Measurements from ENCODE around the gene ISM2.

The ISM2 gene

GRCh38 chr14:77507762-77508161 is 9.1 kb upstream of the ISM2 start:
- no peak for DNase-seq (ENCODE audit: low read depth)

DNA sequence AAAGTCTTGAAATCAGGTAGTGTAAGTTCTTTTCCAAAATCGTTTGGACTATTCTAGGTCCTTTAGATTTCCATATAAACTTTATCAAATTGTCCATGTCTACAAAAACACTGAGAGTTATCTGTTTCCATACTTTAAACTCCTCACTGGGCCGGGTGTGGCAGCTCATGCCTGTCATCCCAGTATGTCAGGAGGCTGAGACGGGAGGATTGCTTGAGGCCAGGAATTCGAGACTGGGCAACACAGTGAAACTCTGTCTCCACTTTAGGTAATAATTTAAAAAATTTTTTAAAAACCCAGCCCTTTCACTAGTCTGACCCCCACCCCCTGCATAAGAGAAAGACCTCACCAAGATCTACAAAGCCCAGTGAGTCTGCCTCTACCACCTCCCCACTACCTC is 6.4 kb upstream of the ISM2 start:
- no peak for DNase-seq (ENCODE audit: low read depth)

GRCh38 chr14:77503138-77503537 is 4.5 kb upstream of the ISM2 start:
- DNase-seq (ENCODE audit: low read depth), result no peak

DNA sequence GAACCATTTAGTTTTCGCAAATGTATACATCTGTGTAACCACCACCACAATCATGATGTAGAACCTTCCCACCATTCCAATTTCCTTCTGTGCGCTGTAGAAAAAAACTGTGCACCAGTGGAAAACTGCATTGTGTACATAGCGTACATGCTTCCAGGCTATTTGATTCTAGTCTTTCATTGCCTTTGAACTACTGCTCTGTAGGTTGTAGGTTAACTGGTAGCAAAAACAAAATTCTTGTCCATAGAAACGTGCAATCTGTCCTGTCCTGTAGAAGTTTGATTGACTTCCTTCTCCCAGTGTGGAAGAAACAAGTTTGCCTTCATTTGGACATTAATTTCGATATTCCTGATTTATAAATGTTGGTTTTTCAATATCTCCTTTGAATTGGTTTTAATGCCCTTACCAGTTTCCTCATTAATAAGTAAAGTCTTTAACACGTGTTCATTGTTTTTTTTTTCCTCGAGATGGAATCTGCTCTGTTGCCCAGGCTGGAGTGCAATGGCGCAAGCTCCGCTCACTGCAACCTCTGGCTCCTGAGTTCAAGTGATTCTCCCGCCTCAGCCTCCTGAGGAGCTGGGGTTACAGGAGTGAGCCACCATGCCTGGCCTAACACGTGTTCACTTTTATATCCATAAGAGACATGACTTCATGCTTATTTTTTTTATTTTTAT is 3.6 kb upstream of the ISM2 start:
- DNase-seq (ENCODE audit: low read depth), result no peak

- DNase-seq (ENCODE audit: low read depth), result no peak
Observed at GRCh38 chr14:77498984-77499527, 440 bp upstream of the ISM2 start.

DNA sequence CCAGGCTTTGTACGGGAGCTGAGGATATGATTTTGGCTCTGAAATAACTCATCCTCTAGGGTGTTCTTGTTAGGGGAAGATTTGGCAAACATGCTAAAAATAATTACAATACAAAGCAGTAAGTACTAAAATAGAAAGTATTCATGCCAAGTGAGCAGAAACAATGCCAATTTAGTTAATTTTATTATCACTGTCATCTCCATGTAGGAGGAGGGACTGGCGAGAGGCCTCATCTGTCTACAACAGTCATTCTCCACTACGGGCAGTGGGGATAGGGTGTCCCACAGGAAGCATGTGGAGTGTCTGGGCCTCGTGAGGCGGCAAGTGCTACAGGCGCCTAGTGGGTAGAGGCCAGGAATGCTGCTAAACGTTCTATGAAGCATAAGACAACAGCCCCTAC is 3.3 kb downstream of the ISM2 start:
- no peak for DNase-seq (ENCODE audit: low read depth)

- no peak for DNase-seq (ENCODE audit: low read depth)
Observed at GRCh38 chr14:77491056-77491455, 7.6 kb downstream of the ISM2 start.

DNA sequence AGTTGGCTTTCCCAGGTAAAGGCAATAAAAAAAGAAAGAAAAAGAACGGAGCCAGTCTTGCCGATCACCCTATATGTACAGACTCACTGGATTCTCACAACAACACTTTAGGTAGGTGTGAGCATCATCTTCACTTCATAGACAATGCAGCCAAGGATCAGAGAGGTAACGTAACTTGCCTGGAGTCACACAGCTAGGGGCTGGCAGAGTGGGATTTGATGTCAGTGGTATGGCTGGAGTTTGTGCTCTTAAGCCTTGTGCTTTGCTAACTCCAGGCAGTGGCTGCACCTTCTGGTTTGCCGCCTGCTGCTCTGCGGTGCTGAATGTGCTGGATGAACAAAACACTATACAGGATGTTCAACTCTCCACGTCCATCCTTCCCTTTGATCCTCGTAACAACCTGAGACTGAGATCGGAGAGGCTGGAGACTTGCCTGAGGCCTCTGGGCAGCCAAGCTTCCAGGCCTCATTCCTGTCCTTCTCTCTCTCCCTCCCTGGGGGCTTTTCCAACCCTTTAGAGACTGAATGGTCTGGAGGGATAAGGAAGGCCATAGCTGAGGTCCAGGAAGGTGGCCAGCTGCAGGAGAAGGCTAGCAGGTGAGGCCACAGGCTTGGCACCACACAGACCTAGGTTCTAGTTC is 8.1 kb downstream of the ISM2 start:
- no peak for DNase-seq (ENCODE audit: low read depth)

DNA sequence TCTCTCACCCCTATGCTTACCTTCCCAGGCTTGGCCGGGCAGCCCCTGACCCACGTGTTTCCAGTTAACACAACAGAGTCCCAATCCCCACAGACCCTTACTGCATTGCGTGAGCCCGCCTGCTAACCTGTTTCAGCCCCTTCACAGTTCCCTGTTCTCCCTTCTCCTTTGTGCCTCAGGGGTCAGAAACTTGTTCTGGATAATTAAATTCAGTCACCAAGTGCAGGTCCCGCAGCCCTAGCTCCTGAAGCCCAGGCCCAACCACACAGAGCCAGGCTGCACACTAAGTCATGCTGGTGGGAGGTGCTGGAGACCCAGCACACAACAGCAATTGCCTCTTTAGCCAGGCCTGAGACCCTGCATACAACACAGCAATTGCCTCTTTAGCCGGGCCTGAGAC is 9.6 kb downstream of the ISM2 start:
- DNase-seq (ENCODE audit: low read depth), result no peak

- DNase-seq (ENCODE audit: low read depth), result no peak
Observed at GRCh38 chr14:77488558-77488957, 10.1 kb downstream of the ISM2 start.

DNA sequence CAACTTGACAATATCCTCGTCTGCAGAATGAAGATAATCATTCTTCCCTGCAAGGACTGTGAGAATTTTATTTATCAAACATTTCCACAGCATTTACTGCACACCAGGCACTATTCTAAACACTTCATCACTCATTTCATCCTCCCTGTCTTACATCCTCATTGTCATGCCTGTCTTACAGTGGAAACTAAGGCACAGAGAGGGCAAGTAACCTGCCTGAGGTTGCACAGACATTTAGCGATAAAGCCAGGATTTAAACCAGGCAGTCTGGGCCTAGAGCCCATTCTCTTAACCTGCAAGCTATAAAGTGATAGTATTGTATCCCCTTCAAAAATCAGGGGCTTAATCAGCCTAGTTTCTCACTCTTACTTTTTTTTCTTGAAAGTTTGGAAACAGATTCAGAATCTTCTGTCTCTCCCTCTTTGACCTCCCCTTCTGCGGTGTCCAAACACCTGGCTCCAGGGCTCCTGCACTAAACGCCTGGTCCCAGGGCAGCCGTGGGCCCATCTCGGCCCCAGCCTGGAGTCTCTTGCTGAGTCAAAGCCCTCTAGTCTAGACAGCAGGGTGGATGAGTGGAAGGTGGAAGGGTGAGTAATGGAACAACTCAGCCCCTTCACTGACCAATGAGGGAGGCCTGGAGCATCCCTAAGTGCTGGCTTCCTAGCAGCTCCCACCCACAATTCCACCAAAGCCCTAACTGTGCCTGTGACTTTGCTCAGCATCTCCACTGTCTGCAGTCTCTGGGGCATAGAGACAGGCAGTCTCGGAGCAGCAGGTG is 12.5 kb downstream of the ISM2 start:
- no peak for DNase-seq (ENCODE audit: low read depth)

GRCh38 chr14:77485256-77485655 is 13.4 kb downstream of the ISM2 start:
- DNase-seq (ENCODE audit: low read depth), result no peak

DNA sequence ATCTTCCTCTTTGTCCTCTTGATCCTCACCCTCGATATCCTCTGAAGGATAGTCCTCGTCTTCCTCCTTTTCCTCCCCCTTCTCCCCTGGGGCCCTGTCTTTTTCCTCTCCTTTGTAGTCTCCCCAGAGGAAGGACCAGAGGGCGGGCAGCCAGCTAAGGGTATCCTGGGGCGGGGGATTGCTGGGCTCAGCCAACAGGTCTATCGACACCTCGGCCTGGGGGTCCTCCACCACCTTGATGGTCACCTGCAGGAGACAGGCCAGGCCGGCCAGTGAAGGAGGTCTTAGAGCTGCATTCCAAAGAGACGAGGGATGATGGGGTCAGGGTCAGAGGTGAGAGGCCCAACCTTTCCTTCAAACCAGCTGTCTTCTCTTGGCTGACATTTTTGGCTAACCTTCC is 16.2 kb downstream of the ISM2 start:
- DNase-seq (ENCODE audit: low read depth), result no peak

GRCh38 chr14:77478796-77479195 is 19.8 kb downstream of the ISM2 start:
- DNase-seq (ENCODE audit: low read depth), result no peak

DNA sequence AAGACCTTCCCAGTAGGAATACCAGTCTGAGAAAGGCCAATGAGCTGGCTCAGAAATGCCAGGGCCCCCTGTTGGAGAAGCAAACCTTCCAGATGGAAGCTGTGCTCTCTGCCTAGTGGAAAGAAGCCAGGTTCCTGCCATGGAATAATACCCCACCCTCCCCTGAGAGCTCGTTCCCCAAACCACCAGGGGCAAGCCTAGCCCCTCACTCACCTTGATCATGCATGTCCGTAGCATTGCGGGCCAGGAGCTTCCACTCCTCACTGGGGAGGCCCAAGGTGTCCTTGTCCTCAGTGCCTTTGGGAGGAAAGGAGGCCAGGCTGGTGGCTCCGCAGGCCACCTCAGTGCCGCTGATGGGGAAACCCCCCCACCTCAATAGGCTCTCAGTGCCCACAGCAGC is 20.6 kb downstream of the ISM2 start:
- no peak for DNase-seq (ENCODE audit: low read depth)

GRCh38 chr14:77475432-77476115 is 23.0 kb downstream of the ISM2 start:
- no peak for DNase-seq (ENCODE audit: low read depth)

GRCh38 chr14:77474479-77475177 is 24.0 kb downstream of the ISM2 start:
- no peak for DNase-seq (ENCODE audit: low read depth)

DNA sequence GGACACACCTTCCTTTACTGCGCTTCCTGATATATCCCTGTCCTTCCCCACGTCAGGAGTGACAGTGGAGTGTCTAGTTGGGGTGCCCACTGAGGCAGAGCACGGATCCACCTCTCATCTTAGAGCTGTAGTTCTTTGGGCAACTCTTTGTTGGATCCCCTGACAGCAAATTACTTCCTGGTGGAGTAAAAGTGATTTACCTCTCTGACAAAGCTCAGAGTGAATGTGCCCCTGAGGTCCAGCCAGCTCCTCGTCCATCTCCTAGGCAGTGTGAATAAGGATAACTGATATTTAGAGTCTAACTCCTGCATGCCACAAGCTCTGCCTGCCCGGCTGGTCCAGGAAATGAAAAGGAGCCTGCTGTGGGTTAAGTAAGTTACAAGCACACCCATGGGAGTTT is 24.7 kb downstream of the ISM2 start:
- DNase-seq (ENCODE audit: low read depth), result no peak

DNA sequence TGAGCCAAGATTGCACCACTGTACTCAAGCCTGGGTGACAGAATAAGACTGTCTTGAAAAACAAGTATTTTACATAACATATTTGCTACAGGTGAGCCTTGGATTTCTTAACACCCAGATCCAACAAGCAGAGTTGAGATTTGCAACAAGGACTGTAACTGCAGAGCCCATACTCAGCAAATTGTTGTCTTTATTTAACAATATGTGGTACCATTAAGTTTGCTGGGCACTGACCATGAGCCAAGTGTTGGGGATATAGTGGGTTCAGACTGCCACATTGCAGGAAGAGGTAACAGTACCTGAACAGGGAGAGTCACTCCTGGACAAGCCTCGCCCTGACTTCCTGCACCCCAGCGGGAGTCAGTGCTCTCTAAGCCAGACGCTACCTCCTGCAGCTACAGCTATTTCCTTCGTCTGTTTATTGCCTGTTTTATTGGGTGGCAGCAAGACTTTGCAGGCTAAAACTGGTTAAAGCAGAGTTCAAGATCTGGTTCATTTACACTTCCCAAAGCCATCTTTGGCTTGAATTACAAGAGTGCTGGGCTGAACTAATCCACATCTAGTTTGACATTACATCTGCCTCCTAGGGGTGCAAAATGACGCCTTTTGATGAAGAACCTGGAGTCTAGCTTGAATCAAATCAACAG is 28.3 kb downstream of the ISM2 start:
- DNase-seq (ENCODE audit: low read depth), result no peak

DNA sequence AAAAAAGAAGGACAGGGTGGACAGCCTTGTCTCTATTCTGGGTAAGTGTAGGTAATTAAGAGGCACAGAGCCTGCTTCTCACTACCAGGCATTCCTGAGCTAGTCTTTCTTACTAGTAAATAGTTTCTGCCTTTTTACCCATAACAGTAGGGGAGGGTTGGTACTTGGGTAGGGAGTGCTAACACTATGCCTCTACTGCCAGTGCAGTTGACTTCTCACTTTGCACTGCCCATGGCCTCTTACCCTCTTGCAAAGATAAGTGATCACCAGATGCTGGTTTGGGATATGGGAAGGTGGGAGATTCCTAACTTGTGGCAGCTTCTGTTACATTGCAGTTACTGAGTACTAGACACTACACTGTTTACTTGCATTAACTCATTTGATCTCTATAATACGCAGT is 29.1 kb downstream of the ISM2 start:
- no peak for DNase-seq (ENCODE audit: low read depth)

GRCh38 chr14:77469067-77469505 is 29.5 kb downstream of the ISM2 start:
- no peak for DNase-seq (ENCODE audit: low read depth)
